K562 (cell line): ENCODE results near the gene ADK. TPM values are rescaled to one million over a fixed set of nuclear protein-coding genes. Genes with fewer than 3 reads are reported as not detected.

Source experiments
- ATAC-seq: fragments of 200-7000 bp; cut with Tn5 transposase; 3 replicates; pipeline ENCODE4 v1.9.1; 2020; ENCODE audit warnings: moderate library complexity
- BruUV-seq: library from RNA; stranded (reverse); fragments of 400-500 nt; replicated peaks from 2 replicates; lab custom pipeline; 2021; lab: Mats Ljungman, UMichigan
- CTCF ChIA-PET: fragments of 300-600 bp; formaldehyde crosslinking; extraction: SDS; loops from one replicate; lab custom pipeline; 2021; ENCODE audit warnings: low intra/inter-chr PET ratio; lab: Yijun Ruan, JAX
- POLR2A ChIA-PET: fragments of 300-600, 350-650 bp; sonication (Branson Sonifier 250); formaldehyde crosslinking; extraction: SDS; loops from one replicate; lab custom pipeline; 2021; ENCODE audit warnings: antibody characterized with exemption, inconsistent platforms; lab: Yijun Ruan, JAX
- DNase-seq, 4 experiments: peaks; one replicate each; pipeline versions ENCODE4 v3.0.0 to v3.0.0-alpha.2; 2011 to 2018; ENCODE audit warnings: low spot score in 3 of 4, mixed read lengths in 3 of 4; ENCODE audit errors: extremely low read depth in 1 of 4
- FAIRE-seq: peaks from 2 replicates; lab custom pipeline; 2011; peaks lifted over from hg19 to GRCh38; lab: Jason Lieb, UNC
- H2AFZ ChIP-seq: 2 replicates; pipeline ENCODE4 v1.6.0; 2011; ENCODE audit warnings: low read depth, low read length, control low read depth, inconsistent platforms
- H3K27ac ChIP-seq: fragments of 200-600 bp; 3 replicates; pipeline ENCODE4 v1.8.0; 2011; ENCODE audit warnings: low read depth, mild to moderate bottlenecking, control low read depth, inconsistent platforms, low read length, moderate library complexity, mixed read lengths; ENCODE audit errors: extremely low read depth
- H3K27me3 ChIP-seq, 2 experiments: fragments of 300-600 bp in 1 of 2; 2 replicates in 1 of 2; 3 replicates in 1 of 2; pipeline versions ENCODE4 v1.6.0 to v1.8.0; 2011; ENCODE audit warnings: inconsistent platforms in 2 of 2, low read length in 2 of 2, mild to moderate bottlenecking in 1 of 2, mixed read lengths in 1 of 2, moderate library complexity in 1 of 2; ENCODE audit not compliant: control insufficient read depth in 2 of 2, insufficient read depth in 2 of 2
- H3K36me3 ChIP-seq: fragments of 300-600 bp; 3 replicates; pipeline ENCODE4 v1.8.0; 2011; ENCODE audit warnings: mild to moderate bottlenecking, low read length, inconsistent platforms; ENCODE audit not compliant: control insufficient read depth, insufficient read depth
- H3K4me1 ChIP-seq, 2 experiments: fragments of 200-600 bp in 1 of 2; replicated peaks in 1 of 2; 2 replicates in 1 of 2; 3 replicates in 1 of 2; pipeline versions ENCODE4 v1.5.1 to v1.8.0; 2011; ENCODE audit warnings: inconsistent platforms in 2 of 2, low read length in 2 of 2, mild to moderate bottlenecking in 1 of 2, mixed read lengths in 1 of 2, moderate library complexity in 1 of 2; ENCODE audit not compliant: control insufficient read depth in 2 of 2, insufficient read depth in 2 of 2
- H3K4me2 ChIP-seq: 2 replicates; pipeline ENCODE4 v1.6.1; 2011; ENCODE audit warnings: low read length, control low read depth, inconsistent platforms, mixed read lengths; ENCODE audit not compliant: insufficient read depth
- H3K4me3 ChIP-seq: fragments of 200-600 bp; sonication (generic), shearing (Covaris generic); 2 replicates; pipeline ENCODE4 v1.5.1; 2016; ENCODE audit warnings: control low read depth, inconsistent platforms
- H3K79me2 ChIP-seq: fragments of 200-600 bp; 3 replicates; pipeline ENCODE4 v1.8.0; 2011; ENCODE audit warnings: low read length, inconsistent platforms; ENCODE audit not compliant: control insufficient read depth, insufficient read depth
- H3K9ac ChIP-seq, 2 experiments: 2 replicates each; pipeline versions ENCODE4 v1.6.0 to v1.6.1; 2011; ENCODE audit warnings: low read depth in 2 of 2, low read length in 2 of 2, control low read depth in 1 of 2, inconsistent platforms in 1 of 2, mild to moderate bottlenecking in 1 of 2, mixed read lengths in 1 of 2; ENCODE audit not compliant: insufficient read depth in 1 of 2
- H3K9me1 ChIP-seq: one replicate; pipeline ENCODE4 v1.6.0; 2011; ENCODE audit warnings: inconsistent platforms, mild to moderate bottlenecking, low read length, moderate library complexity; ENCODE audit not compliant: control insufficient read depth, insufficient read depth
- H3K9me3 ChIP-seq: replicated peaks from 2 replicates; pipeline ENCODE4 v1.5.1; 2011; ENCODE audit warnings: low read depth, low read length, inconsistent platforms; ENCODE audit not compliant: control insufficient read depth, insufficient read depth
- H4K20me1 ChIP-seq: replicated peaks from 2 replicates; pipeline ENCODE4 v1.6.1; 2011; ENCODE audit warnings: low read length, inconsistent platforms, mixed read lengths; ENCODE audit not compliant: control insufficient read depth, insufficient read depth
- CEBPG ChIP-seq, 3 experiments: fragments of 200-800 bp in 1 of 3; sonication (Bioruptor generic) in 1 of 3; sonication (generic) in 1 of 3; formaldehyde crosslinking in 1 of 3; IDR thresholded peaks in 2 of 3; conservative IDR thresholded peaks in 1 of 3; 2 replicates each; pipeline versions ENCODE4 v1.6.1 to v1.8.0; 2016 to 2022; ENCODE audit warnings: missing compliant biosample characterization in 2 of 3, missing genetic modification characterization in 2 of 3, mild to moderate bottlenecking in 1 of 3, missing genetic modification reagents in 1 of 3
- DDX20 ChIP-seq: fragments of 450-650 bp; IDR thresholded peaks from 2 replicates; pipeline ENCODE4 v1.6.1; 2016; ENCODE audit warnings: missing genetic modification characterization, low read depth, mild to moderate bottlenecking, missing compliant biosample characterization, moderate library complexity
- DPF2 ChIP-seq: fragments of 450-650 bp; IDR thresholded peaks from 2 replicates; pipeline ENCODE4 v1.6.1; 2016
- E2F3 ChIP-seq: fragments of 250-450 bp; sonication (Bioruptor Pico); IDR thresholded peaks from 2 replicates; pipeline ENCODE4 v1.4.0; 2020; ENCODE audit warnings: mild to moderate bottlenecking
- ETV1 ChIP-seq: fragments of 450-650 bp; conservative IDR thresholded peaks from 2 replicates; pipeline ENCODE4 v1.6.1; 2016; ENCODE audit warnings: missing genetic modification characterization, control low read depth, low read depth, missing compliant biosample characterization
- FOXK2 ChIP-seq, 2 experiments: fragments of 450-650 bp; IDR thresholded peaks in 1 of 2; conservative IDR thresholded peaks in 1 of 2; 2 replicates each; pipeline ENCODE4 v1.6.1; 2016; ENCODE audit warnings: low read depth in 2 of 2, mild to moderate bottlenecking in 1 of 2
- GATAD2A ChIP-seq: fragments of 450-650 bp; IDR thresholded peaks from 2 replicates; pipeline ENCODE4 v1.6.1; 2017
- MXD1 ChIP-seq: fragments of 250-450 bp; sonication (Bioruptor Pico); IDR thresholded peaks from 2 replicates; pipeline ENCODE4 v1.8.0; 2021; ENCODE audit warnings: borderline replicate concordance, mild to moderate bottlenecking, moderate library complexity; ENCODE audit not compliant: poor library complexity, severe bottlenecking
- SMAD2 ChIP-seq: fragments of 150-350 bp; IDR thresholded peaks from 2 replicates; pipeline ENCODE4 v1.6.1; 2014; ENCODE audit warnings: low read depth, mild to moderate bottlenecking, low read length
- TCF7L2 ChIP-seq: fragments of 150-350 bp; IDR thresholded peaks from 2 replicates; pipeline ENCODE4 v1.6.1; 2016; ENCODE audit warnings: low read depth, mild to moderate bottlenecking, low read length, moderate library complexity
- TFAM ChIP-seq: fragments of 250-450 bp; sonication (Bioruptor Pico); conservative IDR thresholded peaks from 2 replicates; pipeline ENCODE4 v1.5.0; 2021; ENCODE audit warnings: mild to moderate bottlenecking, moderate library complexity
- ZNF124 ChIP-seq: sonication (generic); formaldehyde crosslinking; IDR thresholded peaks from 2 replicates; pipeline ENCODE4 v1.8.1; 2022; ENCODE audit warnings: missing genetic modification reagents
- ZNF449 ChIP-seq: fragments of 250-450 bp; sonication (Bioruptor Pico); IDR thresholded peaks from 2 replicates; pipeline ENCODE4 v1.8.0; 2022; ENCODE audit warnings: moderate library complexity, mild to moderate bottlenecking, inconsistent platforms
- ZNF589 ChIP-seq: fragments of 200-800 bp; sonication (Bioruptor generic); IDR thresholded peaks from 2 replicates; pipeline ENCODE4 v1.6.1; 2016; ENCODE audit warnings: low read depth, missing genetic modification characterization, missing compliant biosample characterization
- ZSCAN29 ChIP-seq: fragments of 450-650 bp; IDR thresholded peaks from 2 replicates; pipeline ENCODE4 v1.6.1; 2017
- ZSCAN32 ChIP-seq: fragments of 450-650 bp; formaldehyde crosslinking; IDR thresholded peaks from 2 replicates; pipeline ENCODE4 v1.4.0; 2020; ENCODE audit warnings: mild to moderate bottlenecking, moderate library complexity
- WGBS: fragments of 100-300 bp; shearing (Covaris generic); methylation state at CpG from one replicate; pipeline ENCODE4 v1.1.6; 2016; ENCODE audit warnings: low coverage, mixed read lengths; ENCODE audit not compliant: insufficient coverage; ENCODE audit errors: missing lambda C conversion rate; 5-methylcytosine and 5-hydroxymethylcytosine counted together
- in situ Hi-C: fragments of 300-500 bp; cut with MboI; formaldehyde crosslinking; loops from 4 replicates; pipeline ENCODE4 v1.15.0; 2018; ENCODE audit warnings: inconsistent platforms, mixed read lengths
- intact Hi-C: fragments of 100-400 bp; cut with micrococcal nuclease; formaldehyde crosslinking; loops from 2 replicates; pipeline ENCODE4 v1.14.2; 2022
- polyA plus RNA-seq, 8 experiments: library from polyadenylated mRNA; depleted of rRNA in 4 of 8; stranded (reverse) in 5 of 8; unstranded in 3 of 8; fragments of >200 nt; fragmentation: Nextera tagmentation in 2 of 8; fragmentation: Illumina TruSeq in 1 of 8; extraction: Ambion mirVana in 2 of 8; extraction: Trizol in 1 of 8; gene quantifications; 2 replicates each; pipeline versions ENCODE4 v1.2.1 to v1.2.3, GENCODE V29; 2011 to 2014; ENCODE audit warnings: inconsistent platforms in 1 of 8, missing spikeins in 1 of 8
- total RNA-seq, 7 experiments: library from RNA; depleted of rRNA in 6 of 7; stranded (reverse); fragments of >200 nt in 6 of 7; fragmentation: Illumina TruSeq in 2 of 7; extraction: Trizol in 2 of 7; gene quantifications; 2 replicates each; pipeline versions ENCODE4 v1.2.1 to v1.2.3, GENCODE V29; 2011 to 2021; ENCODE audit warnings: low replicate concordance in 1 of 7

ADK gene
- total and polyA plus RNA-seq, 9 of the 15 experiments (the other 6 are each of a cell fraction or from before 2014, with no cell fraction given), result 54.2 to 97.8 (median 73.6) TPM

- Histone ChIP-seq H3K4me2 (no peak overlapping the region), H3K79me2 (no peaks in the 10 kb centered on the region), H3K4me3 (no peak overlapping the region), H3K9ac (no peak overlapping the region), H2AFZ (no peak overlapping the region), H3K27me3 (no peaks in the 10 kb centered on the region), H4K20me1 (no peaks in the 10 kb centered on the region), H3K36me3 (peaks cover 15% of the 10 kb centered on the region; the same call in 1 of the 3 replicates), H3K4me1 (no peaks in the 10 kb centered on the region), H3K27ac (no peak overlapping the region), H3K9me3 (no peaks in the 10 kb centered on the region), H3K9me1 (no peaks in the 10 kb centered on the region)
- BruUV-seq, result no TSS peak
- in situ Hi-C loops (no loop called here), intact Hi-C loops (no loop called here)
- 59% methylated on average over 1 of the region's 1 CpG for WGBS
- DNase-seq (no peak), ATAC-seq (no peak), FAIRE-seq (no peak)
- ChIA-PET CTCF (no interaction called here), POLR2A (no interaction called here)
- TF ChIP-seq E2F3 (CRISPR knock-in tag) (no peak), FOXK2 (conservative IDR thresholded peaks at IDR 0.05 in 1 of 2, IDR thresholded peaks at IDR 0.05 in 1 of 2; ENCODE audit: low read depth in 2 of 2) (no peak), ZNF589 (CRISPR knock-in tag) (no peak), MXD1 (CRISPR knock-in tag) (no peak), TFAM (CRISPR knock-in tag) (no peak), TCF7L2 (no peak), SMAD2 (no peak), GATAD2A (no peak), ZSCAN29 (no peak), DDX20 (no peak), CEBPG (CRISPR knock-in tag; IDR thresholded peaks at IDR 0.05) (no peak), CEBPG (tag; conservative IDR thresholded peaks at IDR 0.05 in 1 of 2, IDR thresholded peaks at IDR 0.05 in 1 of 2) (no peak), ZNF449 (CRISPR knock-in tag) (no peak), ZNF124 (CRISPR knock-in tag) (no peak), ZSCAN32 (CRISPR knock-in tag) (no peak), ETV1 (tag) (no peak), DPF2 (no peak)
Measured at GRCh38 chr10:74391786-74392185, 240.8 kb downstream of the ADK start.
